ENCODE data around the gene COL11A1.

COL11A1 gene

DNA sequence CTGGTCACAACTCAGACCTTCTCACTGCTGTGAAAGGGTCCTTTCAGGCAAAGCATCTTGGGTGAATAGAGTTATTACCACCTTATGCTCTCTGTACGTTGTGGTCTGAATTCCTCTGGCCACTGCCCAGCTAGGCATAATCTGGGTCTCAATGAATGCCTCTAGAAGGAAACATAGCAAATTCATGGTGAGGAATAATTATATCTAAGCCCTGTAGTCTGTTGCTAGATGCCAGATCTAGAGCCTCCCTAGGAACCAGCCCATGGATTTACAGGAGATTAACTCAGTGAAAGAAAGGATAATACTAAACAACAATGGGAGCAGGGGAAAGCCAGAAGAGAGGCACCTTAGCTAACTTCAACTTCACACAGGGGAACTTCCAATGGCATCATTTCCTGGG, 2.4 kb upstream of the COL11A1 start:
- peaks cover 4 to 36% (median 13%) of the 10 kb centered on the region in 5 experiments for H3K27me3 ChIP-seq (replicated peaks in 2 of 5; ENCODE audit: control insufficient read depth in 4 of 5, insufficient read depth in 5 of 5, low read length in 4 of 5)
- H3K27ac ChIP-seq (ENCODE audit: insufficient read depth in 1 of 2, low read depth in 1 of 2, low read length in 2 of 2, poor library complexity in 1 of 2, severe bottlenecking in 2 of 2), result no peak overlapping the region
- H3K4me1 ChIP-seq (ENCODE audit: control extremely low read depth in 1 of 4, control insufficient read depth in 4 of 4, insufficient read depth in 4 of 4, low read length in 3 of 4), result peaks cover 0 to 19% (median 7%) of the 10 kb centered on the region in 4 experiments
- 0% methylated on average over 1 of the region's 1 CpG for WGBS (ENCODE audit: insufficient coverage)
- DNase-seq, result no peak
- H3K36me3 ChIP-seq (ENCODE audit: control insufficient read depth in 4 of 4, insufficient read depth in 4 of 4, low read length in 3 of 4), result no peaks in the 10 kb centered on the region
- CTCF ChIA-PET, result no interaction called here
- POLR2A ChIA-PET, result no interaction called here
- H3K9me3 ChIP-seq (ENCODE audit: control extremely low read depth in 1 of 5, control insufficient read depth in 4 of 5, insufficient read depth in 2 of 5, low read depth in 1 of 5, low read length in 4 of 5), result no peaks in the 10 kb centered on the region
- H3K4me3 ChIP-seq (ENCODE audit: control insufficient read depth in 1 of 7, extremely low read depth in 1 of 7, insufficient read depth in 4 of 7, low read depth in 2 of 7, low read length in 6 of 7), result no peak overlapping the region

GRCh38 chr1:103109311-103109920, 1.1 kb upstream of the COL11A1 start:
- Histone ChIP-seq H3K4me1 (ENCODE audit: control extremely low read depth in 1 of 4, control insufficient read depth in 4 of 4, insufficient read depth in 4 of 4, low read length in 3 of 4) (peaks cover 0 to 19% (median 7%) of the 10 kb centered on the region in 4 experiments), H3K9me3 (ENCODE audit: control extremely low read depth in 1 of 5, control insufficient read depth in 4 of 5, insufficient read depth in 2 of 5, low read depth in 1 of 5, low read length in 4 of 5) (no peaks in the 10 kb centered on the region), H3K4me3 (ENCODE audit: control insufficient read depth in 1 of 7, extremely low read depth in 1 of 7, insufficient read depth in 4 of 7, low read depth in 2 of 7, low read length in 6 of 7) (no peak overlapping the region), H3K27ac (ENCODE audit: insufficient read depth in 1 of 2, low read depth in 1 of 2, low read length in 2 of 2, poor library complexity in 1 of 2, severe bottlenecking in 2 of 2) (no peak overlapping the region), H3K27me3 (replicated peaks in 2 of 5; ENCODE audit: control insufficient read depth in 4 of 5, insufficient read depth in 5 of 5, low read length in 4 of 5) (peaks cover 4 to 36% (median 13%) of the 10 kb centered on the region in 5 experiments), H3K36me3 (ENCODE audit: control insufficient read depth in 4 of 4, insufficient read depth in 4 of 4, low read length in 3 of 4) (no peaks in the 10 kb centered on the region)
- POLR2A ChIA-PET, result no interaction called here
- no peak for DNase-seq
- whole genome bisulfite sequencing (ENCODE audit: insufficient coverage), result 100% methylated on average over 6 of the region's 6 CpGs
- CTCF ChIA-PET, result no interaction called here

- POLR2A ChIA-PET, result no interaction called here
- Histone ChIP-seq H3K27ac (ENCODE audit: insufficient read depth in 1 of 2, low read depth in 1 of 2, low read length in 2 of 2, poor library complexity in 1 of 2, severe bottlenecking in 2 of 2) (no peak overlapping the region), H3K9me3 (ENCODE audit: control extremely low read depth in 1 of 5, control insufficient read depth in 4 of 5, insufficient read depth in 2 of 5, low read depth in 1 of 5, low read length in 4 of 5) (no peaks in the 10 kb centered on the region), H3K36me3 (ENCODE audit: control insufficient read depth in 4 of 4, insufficient read depth in 4 of 4, low read length in 3 of 4) (no peaks in the 10 kb centered on the region), H3K4me3 (ENCODE audit: control insufficient read depth in 1 of 7, extremely low read depth in 1 of 7, insufficient read depth in 4 of 7, low read depth in 2 of 7, low read length in 6 of 7) (peak overlapping the region in 4 of 7 experiments; percentile 14 to 64 (median 27)), H3K4me1 (ENCODE audit: control extremely low read depth in 1 of 4, control insufficient read depth in 4 of 4, insufficient read depth in 4 of 4, low read length in 3 of 4) (peaks cover 0 to 19% (median 7%) of the 10 kb centered on the region in 4 experiments), H3K27me3 (replicated peaks in 2 of 5; ENCODE audit: control insufficient read depth in 4 of 5, insufficient read depth in 5 of 5, low read length in 4 of 5) (peaks cover 4 to 36% (median 13%) of the 10 kb centered on the region in 5 experiments)
- 0% methylated on average over 2 of the region's 19 CpGs for WGBS (ENCODE audit: insufficient coverage)
- peak in 2 of 3 donors; percentile 9 to 16 for DNase-seq
- CTCF ChIA-PET, result interaction anchor here (1.0 to 1.1 kb wide), 2 partner anchors 410 to 418 kb away, joined by 3 read pairs; partner anchors contain the start of gene RNPC3
These were observed 464 bp downstream of the COL11A1 start for GRCh38 chr1:103107741-103108375.

- WGBS (ENCODE audit: insufficient coverage), result 0% methylated on average over 12 of the region's 23 CpGs
- ChIA-PET POLR2A (no interaction called here), CTCF (interaction anchor here (0.7 to 1.7 kb wide), 7 partner anchors 355 to 419 kb away, joined by 3 to 12 read pairs (median 5); partner anchors contain the start of gene RNPC3)
- Histone ChIP-seq H3K27me3 (replicated peaks in 2 of 5; ENCODE audit: control insufficient read depth in 4 of 5, insufficient read depth in 5 of 5, low read length in 4 of 5) (peaks cover 4 to 36% (median 13%) of the 10 kb centered on the region in 5 experiments), H3K4me1 (ENCODE audit: control extremely low read depth in 1 of 4, control insufficient read depth in 4 of 4, insufficient read depth in 4 of 4, low read length in 3 of 4) (peaks cover 0 to 19% (median 7%) of the 10 kb centered on the region in 4 experiments), H3K27ac (ENCODE audit: insufficient read depth in 1 of 2, low read depth in 1 of 2, low read length in 2 of 2, poor library complexity in 1 of 2, severe bottlenecking in 2 of 2) (no peak overlapping the region), H3K36me3 (ENCODE audit: control insufficient read depth in 4 of 4, insufficient read depth in 4 of 4, low read length in 3 of 4) (no peaks in the 10 kb centered on the region), H3K9me3 (ENCODE audit: control extremely low read depth in 1 of 5, control insufficient read depth in 4 of 5, insufficient read depth in 2 of 5, low read depth in 1 of 5, low read length in 4 of 5) (no peaks in the 10 kb centered on the region), H3K4me3 (ENCODE audit: control insufficient read depth in 1 of 7, extremely low read depth in 1 of 7, insufficient read depth in 4 of 7, low read depth in 2 of 7, low read length in 6 of 7) (peak overlapping the region in 5 of 7 experiments; percentile 35 to 79 (median 54))
- DNase-seq, result peak; percentile 34 to 58 (median 51)
These were observed 1.6 kb downstream of the COL11A1 start for GRCh38 chr1:103106426-103107341.

DNA sequence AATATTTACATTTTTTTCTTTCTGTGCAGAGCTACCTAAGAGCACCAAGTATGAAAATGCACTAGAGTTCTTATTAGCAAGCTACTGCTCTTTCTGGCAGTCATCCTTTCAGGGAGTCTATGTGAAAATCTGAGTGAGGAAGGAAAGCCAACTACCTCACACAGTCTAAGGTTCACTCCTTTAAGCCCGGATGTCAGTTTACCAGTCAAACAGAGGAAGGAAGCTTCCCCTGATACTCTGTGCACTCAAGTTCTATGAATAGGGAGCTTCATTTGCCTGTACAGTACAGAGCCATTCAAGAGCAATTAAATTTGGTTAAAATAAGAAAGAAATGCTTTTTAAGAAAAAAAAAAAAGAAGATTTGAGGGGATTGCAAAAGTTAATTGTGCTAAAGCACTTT, 6.9 kb downstream of the COL11A1 start:
- no peak for DNase-seq
- WGBS (ENCODE audit: insufficient coverage), result no CpG with 5 or more reads among the region's 1 CpG
- POLR2A ChIA-PET, result no interaction called here
- no peaks in the 10 kb centered on the region for H3K4me1 ChIP-seq (ENCODE audit: control extremely low read depth in 1 of 4, control insufficient read depth in 4 of 4, insufficient read depth in 4 of 4, low read length in 3 of 4)
- no peak overlapping the region for H3K27ac ChIP-seq (ENCODE audit: insufficient read depth in 1 of 2, low read depth in 1 of 2, low read length in 2 of 2, poor library complexity in 1 of 2, severe bottlenecking in 2 of 2)
- H3K9me3 ChIP-seq (ENCODE audit: control extremely low read depth in 1 of 5, control insufficient read depth in 4 of 5, insufficient read depth in 2 of 5, low read depth in 1 of 5, low read length in 4 of 5), result no peaks in the 10 kb centered on the region
- peaks cover 0 to 2% (median 0%) of the 10 kb centered on the region in 5 experiments for H3K27me3 ChIP-seq (replicated peaks in 2 of 5; ENCODE audit: control insufficient read depth in 4 of 5, insufficient read depth in 5 of 5, low read length in 4 of 5)
- no peaks in the 10 kb centered on the region for H3K36me3 ChIP-seq (ENCODE audit: control insufficient read depth in 4 of 4, insufficient read depth in 4 of 4, low read length in 3 of 4)
- no peak overlapping the region for H3K4me3 ChIP-seq (ENCODE audit: control insufficient read depth in 1 of 7, extremely low read depth in 1 of 7, insufficient read depth in 4 of 7, low read depth in 2 of 7, low read length in 6 of 7)
- CTCF ChIA-PET, result interaction anchor here (0.6 kb wide), 1 partner anchor 56 kb away, joined by 3 read pairs; no protein-coding TSS in a partner anchor

DNA sequence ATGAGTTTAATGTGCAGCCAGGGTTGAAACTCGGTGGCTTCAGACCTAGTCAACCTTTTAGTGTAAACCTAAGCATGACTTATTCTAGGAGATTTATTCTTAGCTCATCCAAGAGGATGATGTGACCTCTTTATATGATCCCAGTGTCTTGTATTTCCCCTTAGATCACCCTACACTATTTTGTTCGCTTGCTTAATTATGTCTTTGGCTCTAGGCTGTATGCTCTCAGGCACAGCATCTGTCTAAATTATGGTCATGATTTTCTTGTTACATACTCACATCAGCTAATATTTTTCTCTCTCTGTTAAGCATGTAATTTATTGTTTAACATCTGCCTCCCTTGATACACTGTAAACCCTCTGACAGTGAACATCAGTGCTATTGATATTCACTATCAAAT, 19.1 kb downstream of the COL11A1 start:
- ChIA-PET POLR2A (no interaction called here), CTCF (no interaction called here)
- Histone ChIP-seq H3K9me3 (ENCODE audit: control extremely low read depth in 1 of 5, control insufficient read depth in 4 of 5, insufficient read depth in 2 of 5, low read depth in 1 of 5, low read length in 4 of 5) (no peaks in the 10 kb centered on the region), H3K27me3 (replicated peaks in 2 of 5; ENCODE audit: control insufficient read depth in 4 of 5, insufficient read depth in 5 of 5, low read length in 4 of 5) (no peaks in the 10 kb centered on the region), H3K4me3 (ENCODE audit: control insufficient read depth in 1 of 7, extremely low read depth in 1 of 7, insufficient read depth in 4 of 7, low read depth in 2 of 7, low read length in 6 of 7) (no peak overlapping the region), H3K27ac (ENCODE audit: insufficient read depth in 1 of 2, low read depth in 1 of 2, low read length in 2 of 2, poor library complexity in 1 of 2, severe bottlenecking in 2 of 2) (no peak overlapping the region), H3K4me1 (ENCODE audit: control extremely low read depth in 1 of 4, control insufficient read depth in 4 of 4, insufficient read depth in 4 of 4, low read length in 3 of 4) (no peaks in the 10 kb centered on the region), H3K36me3 (ENCODE audit: control insufficient read depth in 4 of 4, insufficient read depth in 4 of 4, low read length in 3 of 4) (no peaks in the 10 kb centered on the region)
- WGBS (ENCODE audit: insufficient coverage), result 80% methylated on average over 2 of the region's 2 CpGs
- no peak for DNase-seq

All from common myeloid progenitor, CD34-positive (primary cell).